ENCODE measurements around the gene MRGPRD. TPM values are rescaled to one million over a fixed set of nuclear protein-coding genes. Genes with fewer than 3 reads are reported as not detected.
"Not testable (repeated sequence)": the region's sequence is repeated elsewhere in the genome, so short reads cannot be mapped to it uniquely, and the experiment has no call there.

The MRGPRD gene
- total RNA-seq, 4 donors from 2014 or later = not detected

- Histone ChIP-seq H3K36me3 (peaks cover 3% of the 10 kb centered on the region), H3K27me3 (no peaks in the 10 kb centered on the region), H3K4me1 (peaks cover 43% of the 10 kb centered on the region), H3K4me3 (no peak overlapping the region), H3K9me3 (no peaks in the 10 kb centered on the region), H3K27ac (no peak overlapping the region)
- TF ChIP-seq POLR2A (IDR thresholded peaks at IDR 0.05) (no peak), POLR2AphosphoS5 (IDR thresholded peaks at IDR 0.05) (no peak), EP300 (IDR thresholded peaks at IDR 0.05) (no peak)
- TF ChIP-seq, protein P1, sequence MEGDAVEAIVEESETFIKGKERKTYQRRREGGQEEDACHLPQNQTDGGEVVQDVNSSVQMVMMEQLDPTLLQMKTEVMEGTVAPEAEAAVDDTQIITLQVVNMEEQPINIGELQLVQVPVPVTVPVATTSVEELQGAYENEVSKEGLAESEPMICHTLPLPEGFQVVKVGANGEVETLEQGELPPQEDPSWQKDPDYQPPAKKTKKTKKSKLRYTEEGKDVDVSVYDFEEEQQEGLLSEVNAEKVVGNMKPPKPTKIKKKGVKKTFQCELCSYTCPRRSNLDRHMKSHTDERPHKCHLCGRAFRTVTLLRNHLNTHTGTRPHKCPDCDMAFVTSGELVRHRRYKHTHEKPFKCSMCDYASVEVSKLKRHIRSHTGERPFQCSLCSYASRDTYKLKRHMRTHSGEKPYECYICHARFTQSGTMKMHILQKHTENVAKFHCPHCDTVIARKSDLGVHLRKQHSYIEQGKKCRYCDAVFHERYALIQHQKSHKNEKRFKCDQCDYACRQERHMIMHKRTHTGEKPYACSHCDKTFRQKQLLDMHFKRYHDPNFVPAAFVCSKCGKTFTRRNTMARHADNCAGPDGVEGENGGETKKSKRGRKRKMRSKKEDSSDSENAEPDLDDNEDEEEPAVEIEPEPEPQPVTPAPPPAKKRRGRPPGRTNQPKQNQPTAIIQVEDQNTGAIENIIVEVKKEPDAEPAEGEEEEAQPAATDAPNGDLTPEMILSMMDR (IDR thresholded peaks at IDR 0.05) = no peak
- WGBS = 77% methylated on average over 6 of the region's 6 CpGs
- peak in 1 of 2 donors; percentile 62 for DNase-seq (ENCODE audit: low spot score in 2 of 2)
Measured at GRCh38 chr11:69002110-69002569, 21.4 kb upstream of the MRGPRD start.

GRCh38 chr11:69001243-69002081 lies 20.7 kb upstream of the MRGPRD start:
- peaks cover 3% of the 10 kb centered on the region for H3K36me3 ChIP-seq
- H3K4me3 ChIP-seq = no peak overlapping the region
- TF ChIP-seq, protein P1 (IDR thresholded peaks at IDR 0.05) = no peak
- TF ChIP-seq POLR2A (IDR thresholded peaks at IDR 0.05) (no peak), POLR2AphosphoS5 (IDR thresholded peaks at IDR 0.05) (no peak), EP300 (IDR thresholded peaks at IDR 0.05) (no peak)
- DNase-seq (ENCODE audit: low spot score in 2 of 2) = peak; percentile 62 to 63
- H3K9me3 ChIP-seq = no peaks in the 10 kb centered on the region
- no peaks in the 10 kb centered on the region for H3K27me3 ChIP-seq
- peaks cover 43% of the 10 kb centered on the region for H3K4me1 ChIP-seq
- WGBS = 76% methylated on average over 18 of the region's 23 CpGs
- H3K27ac ChIP-seq = peak overlapping the region; percentile 73

- WGBS = 13% methylated on average over 8 of the region's 8 CpGs
- Histone ChIP-seq H3K27me3 (no peaks in the 10 kb centered on the region), H3K27ac (peak overlapping the region; percentile 73), H3K4me1 (peaks cover 43% of the 10 kb centered on the region), H3K9me3 (no peaks in the 10 kb centered on the region), H3K36me3 (peaks cover 3% of the 10 kb centered on the region), H3K4me3 (no peak overlapping the region)
- peak; percentile 82 to 83 for DNase-seq (ENCODE audit: low spot score in 2 of 2)
- TF ChIP-seq, protein P1 (IDR thresholded peaks at IDR 0.05) = peak; percentile 50 to 61
- TF ChIP-seq EP300 (IDR thresholded peaks at IDR 0.05) (no peak), POLR2A (IDR thresholded peaks at IDR 0.05) (no peak), POLR2AphosphoS5 (IDR thresholded peaks at IDR 0.05) (no peak)
Measured at GRCh38 chr11:69000831-69001242, 20.1 kb upstream of the MRGPRD start.

DNA sequence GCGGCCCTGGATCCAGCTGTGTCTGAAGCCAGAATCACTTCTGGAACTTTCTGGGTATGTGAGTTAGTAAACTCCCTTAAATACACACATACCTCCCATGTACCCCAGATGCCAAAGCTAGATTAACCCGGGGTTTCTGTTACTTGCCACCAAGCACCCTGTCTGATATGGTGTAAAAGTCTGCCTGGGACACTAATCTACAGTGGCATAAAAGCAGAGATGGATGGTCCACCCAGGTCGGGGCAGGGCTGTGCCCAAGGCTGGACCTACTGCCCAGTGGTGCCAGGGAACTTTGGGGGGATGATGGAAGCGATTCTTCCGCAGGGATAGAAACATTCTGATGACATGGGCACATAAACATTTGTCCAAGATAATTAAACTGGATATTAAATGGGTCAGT lies 19.6 kb upstream of the MRGPRD start:
- Histone ChIP-seq H3K9me3 (no peaks in the 10 kb centered on the region), H3K4me1 (peaks cover 43% of the 10 kb centered on the region), H3K4me3 (no peak overlapping the region), H3K27ac (peak overlapping the region; percentile 73), H3K27me3 (no peaks in the 10 kb centered on the region), H3K36me3 (peaks cover 3% of the 10 kb centered on the region)
- DNase-seq (ENCODE audit: low spot score in 2 of 2) = no peak
- TF ChIP-seq POLR2AphosphoS5 (IDR thresholded peaks at IDR 0.05) (no peak), EP300 (IDR thresholded peaks at IDR 0.05) (no peak), POLR2A (IDR thresholded peaks at IDR 0.05) (no peak)
- TF ChIP-seq, protein P1 (IDR thresholded peaks at IDR 0.05) = no peak
- 71% methylated on average over 5 of the region's 5 CpGs for WGBS

- WGBS = 90% methylated on average over 11 of the region's 12 CpGs
- peak overlapping the region; percentile 47 for H3K27ac ChIP-seq
- peaks cover 43% of the 10 kb centered on the region for H3K4me1 ChIP-seq
- not testable (repeated sequence) for H3K9me3 ChIP-seq, H3K4me3 ChIP-seq, H3K36me3 ChIP-seq, H3K27me3 ChIP-seq
- DNase-seq (ENCODE audit: low spot score in 2 of 2) = peak; percentile 48 to 64
Measured at GRCh38 chr11:68999748-69000355, 19.1 kb upstream of the MRGPRD start.

All from suprapubic skin (tissue), 4 donors.